PC-9 (cell line): Measurements from ENCODE around the gene ANAPC16.

Experiments
- EZH2 ChIP-seq: fragments of 200-600 bp; sonication (generic); IDR thresholded peaks from 2 replicates; pipeline ENCODE4 v1.8.0; 2017; ENCODE audit warnings: antibody characterized with exemption, low read depth
- TF ChIP-seq, protein P1 (sequence below): fragments of 200-600 bp; sonication (generic); conservative IDR thresholded peaks from 2 replicates; pipeline ENCODE4 v1.6.1; 2017; ENCODE audit warnings: mixed run types, antibody characterized with exemption, mild to moderate bottlenecking, moderate library complexity

DNA sequence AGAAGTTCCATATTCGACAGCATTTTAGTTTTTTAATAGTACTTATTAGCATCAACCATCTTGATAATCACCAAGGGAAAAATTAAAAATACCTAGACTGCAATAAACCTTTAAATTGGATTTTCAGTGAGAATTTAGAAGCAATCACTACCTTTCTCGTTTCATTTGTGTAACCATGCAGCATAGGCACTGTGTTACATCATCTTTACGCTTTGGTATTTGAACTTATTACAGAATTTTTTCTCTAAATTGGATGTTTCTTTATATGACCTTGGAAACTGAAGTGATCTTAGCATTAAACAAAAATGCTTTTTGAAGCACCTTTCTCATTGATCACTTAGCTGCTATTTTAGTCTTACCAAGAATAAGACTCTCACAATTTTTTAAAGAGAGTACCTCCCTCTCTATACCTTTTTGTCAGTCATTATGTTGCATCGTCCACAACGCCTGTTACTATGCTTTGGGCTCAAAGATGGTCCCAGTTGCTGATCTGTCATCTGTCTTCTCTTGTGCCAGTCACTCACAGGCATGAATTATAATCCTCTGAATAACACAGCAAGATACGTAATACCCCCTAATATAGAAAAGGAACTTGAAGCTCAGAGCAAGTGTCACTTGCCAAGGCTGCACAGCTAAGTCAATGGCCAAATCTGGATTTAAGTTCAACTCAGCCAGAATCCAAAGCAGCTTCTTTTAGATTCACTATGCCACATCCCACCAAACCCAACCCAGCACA lies 19.9 kb downstream of the ANAPC16 start:
- TF ChIP-seq, protein P1, sequence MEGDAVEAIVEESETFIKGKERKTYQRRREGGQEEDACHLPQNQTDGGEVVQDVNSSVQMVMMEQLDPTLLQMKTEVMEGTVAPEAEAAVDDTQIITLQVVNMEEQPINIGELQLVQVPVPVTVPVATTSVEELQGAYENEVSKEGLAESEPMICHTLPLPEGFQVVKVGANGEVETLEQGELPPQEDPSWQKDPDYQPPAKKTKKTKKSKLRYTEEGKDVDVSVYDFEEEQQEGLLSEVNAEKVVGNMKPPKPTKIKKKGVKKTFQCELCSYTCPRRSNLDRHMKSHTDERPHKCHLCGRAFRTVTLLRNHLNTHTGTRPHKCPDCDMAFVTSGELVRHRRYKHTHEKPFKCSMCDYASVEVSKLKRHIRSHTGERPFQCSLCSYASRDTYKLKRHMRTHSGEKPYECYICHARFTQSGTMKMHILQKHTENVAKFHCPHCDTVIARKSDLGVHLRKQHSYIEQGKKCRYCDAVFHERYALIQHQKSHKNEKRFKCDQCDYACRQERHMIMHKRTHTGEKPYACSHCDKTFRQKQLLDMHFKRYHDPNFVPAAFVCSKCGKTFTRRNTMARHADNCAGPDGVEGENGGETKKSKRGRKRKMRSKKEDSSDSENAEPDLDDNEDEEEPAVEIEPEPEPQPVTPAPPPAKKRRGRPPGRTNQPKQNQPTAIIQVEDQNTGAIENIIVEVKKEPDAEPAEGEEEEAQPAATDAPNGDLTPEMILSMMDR: no peak
- no peak for TF ChIP-seq EZH2
